RWPE2 (cell line): ENCODE data around the gene CIDEC.
A peak's percentile ranks its signal among the peaks of the same experiment; 100 is the strongest.

Experiments
- ATAC-seq: fragments of 200-7000 bp; cut with Tn5 transposase; 3 replicates; pipeline ENCODE4 v1.9.1; 2021; ENCODE audit warnings: low read depth
- DNase-seq: peaks from one replicate; pipeline ENCODE4 v3.0.0-alpha.2; 2020; ENCODE audit warnings: low spot score
- H3K27ac ChIP-seq: fragments of 450-650 bp; 2 replicates; pipeline ENCODE4 v1.5.1; 2017; ENCODE audit warnings: mild to moderate bottlenecking; ENCODE audit not compliant: poor library complexity, severe bottlenecking
- H3K27me3 ChIP-seq: fragments of 250-450 bp; sonication (Bioruptor Pico); 2 replicates; pipeline ENCODE4 v1.5.1; 2021; ENCODE audit warnings: mild to moderate bottlenecking, moderate library complexity; ENCODE audit not compliant: insufficient read depth, poor library complexity, severe bottlenecking
- H3K36me3 ChIP-seq: fragments of 250-450 bp; sonication (Bioruptor Pico); 2 replicates; pipeline ENCODE4 v1.5.1; 2020; ENCODE audit warnings: low read depth, mild to moderate bottlenecking, moderate library complexity
- H3K4me1 ChIP-seq: fragments of 250-450 bp; sonication (Bioruptor Pico); 2 replicates; pipeline ENCODE4 v1.5.1; 2021; ENCODE audit warnings: mild to moderate bottlenecking, moderate library complexity; ENCODE audit not compliant: insufficient read depth, poor library complexity, severe bottlenecking
- H3K4me3 ChIP-seq: fragments of 250-450 bp; sonication (Bioruptor Pico); 2 replicates; pipeline ENCODE4 v1.5.1; 2021; ENCODE audit warnings: mild to moderate bottlenecking, moderate library complexity; ENCODE audit not compliant: severe bottlenecking
- H3K9me3 ChIP-seq: fragments of 250-450 bp; sonication (Bioruptor Pico); 2 replicates; pipeline ENCODE4 v1.5.1; 2021; ENCODE audit warnings: mild to moderate bottlenecking, moderate library complexity; ENCODE audit not compliant: severe bottlenecking
- TF ChIP-seq, protein P1 (sequence below): fragments of 450-650 bp; IDR thresholded peaks from one replicate; pipeline ENCODE4 v1.5.1; 2017; ENCODE audit warnings: mild to moderate bottlenecking, moderate library complexity; ENCODE audit not compliant: poor library complexity, severe bottlenecking

Gene CIDEC

DNA sequence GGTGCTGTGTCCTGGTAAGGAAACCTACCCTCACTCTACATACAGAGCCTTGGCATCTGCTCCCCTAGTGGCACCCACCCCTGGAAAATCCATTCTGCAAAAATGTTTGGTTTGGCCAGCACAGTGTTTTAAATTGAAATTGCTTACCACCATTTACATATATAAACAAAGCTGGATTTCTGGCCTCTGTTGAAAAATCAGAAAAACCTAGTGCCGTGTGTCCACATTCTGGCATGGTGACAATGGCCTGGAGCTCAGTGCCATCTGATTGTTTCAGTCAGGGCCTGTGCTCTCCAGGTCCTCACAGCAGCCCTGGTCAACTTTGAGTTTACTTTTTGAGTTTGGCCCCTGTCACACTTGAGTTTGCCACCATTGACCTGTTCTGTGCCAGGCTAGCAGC, 34.0 kb upstream of the CIDEC start:
- Histone ChIP-seq H3K27me3 (no peaks in the 10 kb centered on the region), H3K4me1 (peaks cover 10% of the 10 kb centered on the region), H3K36me3 (peaks cover 6% of the 10 kb centered on the region; the same call in 1 of the 2 replicates), H3K27ac (no peak overlapping the region), H3K9me3 (no peaks in the 10 kb centered on the region), H3K4me3 (no peak overlapping the region)
- DNase-seq (no peak), ATAC-seq (no peak)
- TF ChIP-seq, protein P1, sequence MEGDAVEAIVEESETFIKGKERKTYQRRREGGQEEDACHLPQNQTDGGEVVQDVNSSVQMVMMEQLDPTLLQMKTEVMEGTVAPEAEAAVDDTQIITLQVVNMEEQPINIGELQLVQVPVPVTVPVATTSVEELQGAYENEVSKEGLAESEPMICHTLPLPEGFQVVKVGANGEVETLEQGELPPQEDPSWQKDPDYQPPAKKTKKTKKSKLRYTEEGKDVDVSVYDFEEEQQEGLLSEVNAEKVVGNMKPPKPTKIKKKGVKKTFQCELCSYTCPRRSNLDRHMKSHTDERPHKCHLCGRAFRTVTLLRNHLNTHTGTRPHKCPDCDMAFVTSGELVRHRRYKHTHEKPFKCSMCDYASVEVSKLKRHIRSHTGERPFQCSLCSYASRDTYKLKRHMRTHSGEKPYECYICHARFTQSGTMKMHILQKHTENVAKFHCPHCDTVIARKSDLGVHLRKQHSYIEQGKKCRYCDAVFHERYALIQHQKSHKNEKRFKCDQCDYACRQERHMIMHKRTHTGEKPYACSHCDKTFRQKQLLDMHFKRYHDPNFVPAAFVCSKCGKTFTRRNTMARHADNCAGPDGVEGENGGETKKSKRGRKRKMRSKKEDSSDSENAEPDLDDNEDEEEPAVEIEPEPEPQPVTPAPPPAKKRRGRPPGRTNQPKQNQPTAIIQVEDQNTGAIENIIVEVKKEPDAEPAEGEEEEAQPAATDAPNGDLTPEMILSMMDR, result no peak

DNA sequence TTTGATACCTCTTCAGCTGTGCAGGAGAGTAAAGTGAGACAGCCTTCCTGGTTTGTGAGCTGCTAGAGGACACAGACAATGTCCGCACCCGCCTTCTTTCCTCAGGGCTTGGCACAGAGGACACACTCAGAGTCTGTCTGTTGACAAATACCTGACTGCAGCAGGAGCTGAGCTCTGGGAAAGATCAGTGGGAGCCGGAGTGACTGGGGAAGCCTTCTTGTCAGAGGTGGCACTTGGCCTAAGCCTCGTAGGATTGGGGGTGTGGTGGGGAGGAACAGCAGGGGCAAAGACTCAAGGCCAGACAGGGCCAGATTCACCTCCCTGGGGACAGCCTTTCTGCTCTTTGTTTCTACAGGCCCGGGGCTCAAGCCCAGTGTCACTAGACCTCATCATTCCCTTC, 33.5 kb upstream of the CIDEC start:
- Histone ChIP-seq H3K9me3 (no peaks in the 10 kb centered on the region), H3K36me3 (peaks cover 2% of the 10 kb centered on the region; the same call in 1 of the 2 replicates), H3K4me3 (no peak overlapping the region), H3K4me1 (peaks cover 10% of the 10 kb centered on the region), H3K27me3 (no peaks in the 10 kb centered on the region), H3K27ac (no peak overlapping the region)
- no peak for ATAC-seq
- TF ChIP-seq, protein P1, result no peak
- no peak for DNase-seq

DNA sequence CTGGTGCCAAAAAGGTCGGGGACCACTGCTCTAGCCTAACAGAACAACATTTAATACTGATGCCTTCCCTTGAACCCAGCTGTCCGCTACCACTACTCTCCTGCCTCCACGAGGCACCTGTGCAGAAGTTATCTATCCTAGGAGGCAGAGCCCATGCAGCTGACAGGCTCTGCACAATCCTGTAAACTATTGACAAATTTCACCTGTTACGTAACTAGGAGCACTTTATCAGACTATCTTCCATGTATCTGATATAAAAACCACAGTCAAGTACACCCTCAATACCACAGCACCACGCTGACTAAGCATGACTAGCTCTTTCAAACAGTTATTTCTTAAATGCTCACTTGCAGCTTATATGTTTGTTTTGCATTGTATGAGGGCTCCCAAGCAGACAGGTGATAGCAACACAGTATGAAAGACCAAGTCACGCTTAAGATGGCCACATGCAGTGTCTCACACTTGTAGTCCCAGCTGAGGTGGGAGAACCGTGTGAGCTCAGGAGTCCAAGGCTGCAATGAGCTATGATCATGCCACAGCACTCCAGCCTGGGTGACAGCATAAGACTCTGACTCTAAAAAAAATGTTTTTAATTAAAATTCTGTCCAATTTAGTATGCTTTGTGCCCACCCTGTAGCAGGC, 32.4 kb upstream of the CIDEC start:
- Histone ChIP-seq H3K4me3 (no peak overlapping the region), H3K9me3 (no peaks in the 10 kb centered on the region), H3K36me3 (no peaks in the 10 kb centered on the region), H3K27ac (no peak overlapping the region), H3K27me3 (no peaks in the 10 kb centered on the region), H3K4me1 (peaks cover 10% of the 10 kb centered on the region)
- no peak for DNase-seq
- peak; percentile 37 for ATAC-seq
- TF ChIP-seq, protein P1, result no peak

DNA sequence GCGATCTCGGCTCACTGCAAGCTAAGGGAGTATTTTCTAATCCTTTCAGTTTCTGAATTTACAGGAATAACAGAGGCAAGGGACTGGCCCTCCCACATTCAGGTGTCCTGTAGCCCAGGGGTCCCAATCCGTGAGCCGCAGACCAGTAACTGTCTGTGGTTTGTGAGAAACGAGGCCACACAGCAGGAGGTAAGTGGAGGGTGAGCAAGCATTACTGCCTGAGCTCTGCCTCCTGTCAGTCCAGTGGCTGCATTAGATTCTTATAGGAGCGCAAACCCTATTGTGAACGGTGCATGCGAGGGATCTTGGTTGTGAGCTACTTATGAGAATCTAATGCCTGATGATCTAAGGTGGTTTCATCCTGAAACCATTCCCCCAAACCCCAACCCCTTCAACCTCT, 31.8 kb upstream of the CIDEC start:
- TF ChIP-seq, protein P1, result no peak
- Histone ChIP-seq H3K27ac (no peak overlapping the region), H3K9me3 (no peaks in the 10 kb centered on the region), H3K27me3 (no peaks in the 10 kb centered on the region), H3K4me1 (peaks cover 10% of the 10 kb centered on the region), H3K4me3 (no peak overlapping the region), H3K36me3 (no peaks in the 10 kb centered on the region)
- DNase-seq (no peak), ATAC-seq (no peak)

DNA sequence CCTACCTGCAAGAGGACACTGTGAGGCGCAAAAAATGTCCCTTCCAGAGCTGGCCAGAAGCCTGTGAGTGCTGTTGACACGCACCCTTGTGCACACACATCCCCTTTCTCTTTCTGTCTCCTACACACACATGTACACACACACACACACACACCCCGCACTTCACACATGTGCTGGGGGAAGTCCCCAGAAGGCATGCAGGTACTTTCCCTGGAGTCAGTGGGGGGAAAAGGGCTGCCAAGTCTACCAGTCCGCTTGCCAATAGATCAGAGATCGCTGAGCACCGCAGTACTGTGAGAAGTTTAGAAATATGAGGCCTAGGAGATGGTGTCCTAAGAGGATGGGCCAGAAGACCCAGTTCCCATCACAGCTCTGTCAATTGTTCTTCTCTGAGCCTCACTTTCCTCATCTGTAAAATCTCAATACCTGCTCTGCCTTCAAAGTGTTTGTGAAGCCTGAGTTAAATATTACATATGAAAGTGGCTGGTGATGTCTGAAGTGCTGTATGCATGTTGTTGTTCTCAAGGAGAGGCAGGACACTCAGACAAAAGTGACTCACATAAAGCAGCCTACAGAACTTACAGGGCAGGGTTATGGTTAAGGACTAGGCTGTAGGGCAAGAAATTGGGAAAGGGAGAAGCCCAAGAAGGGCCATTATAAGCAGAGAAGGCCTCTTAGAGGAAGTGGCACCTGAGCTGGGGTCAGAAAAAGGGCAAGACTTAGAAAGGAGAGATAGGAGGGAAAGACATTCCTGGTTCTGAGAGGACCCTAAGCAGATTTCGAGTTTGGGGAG, 29.4 kb upstream of the CIDEC start:
- Histone ChIP-seq H3K9me3 (no peaks in the 10 kb centered on the region), H3K4me1 (peaks cover 4% of the 10 kb centered on the region), H3K27me3 (no peaks in the 10 kb centered on the region), H3K4me3 (no peak overlapping the region), H3K36me3 (no peaks in the 10 kb centered on the region), H3K27ac (no peak overlapping the region)
- TF ChIP-seq, protein P1, result no peak
- DNase-seq (no peak), ATAC-seq (no peak)
